Measurements from ENCODE around the gene DCAF8. TPM values are rescaled to one million over a fixed set of nuclear protein-coding genes. Genes with fewer than 3 reads are reported as not detected.

The DCAF8 gene
- total RNA-seq, 1 experiment from 2014 or later: 143 TPM

GRCh38 chr1:160284220-160284781 is 22.0 kb upstream of the DCAF8 start:
- ATAC-seq (peak; percentile 17), DNase-seq (ENCODE audit: low spot score) (no peak)
- TF ChIP-seq ZNF263 (CRISPR knock-in tag; IDR thresholded peaks at IDR 0.05; ENCODE audit: low read depth): no peak
- no peak for TF ChIP-seq SOX15 (CRISPR knock-in tag; IDR thresholded peaks at IDR 0.05)
- no peak for TF ChIP-seq KAT7 (CRISPR knock-in tag; IDR thresholded peaks at IDR 0.05; ENCODE audit: borderline replicate concordance)
- no peak for TF ChIP-seq CDX4 (CRISPR knock-in tag; IDR thresholded peaks at IDR 0.05; ENCODE audit: borderline replicate concordance)
- no peak for TF ChIP-seq CBFB (CRISPR knock-in tag; IDR thresholded peaks at IDR 0.05; ENCODE audit: low read depth)
- 0 out of 2 replicates have a peak, but pooled peaks have one; percentile 27 for TF ChIP-seq ZNF138 (CRISPR knock-in tag; conservative IDR thresholded peaks at IDR 0.05)
- TF ChIP-seq ZNF671 (CRISPR knock-in tag; IDR thresholded peaks at IDR 0.05): no peak
- CTCF ChIA-PET: interaction anchor here (0.5 to 2.4 kb wide), 11 partner anchors 22 to 206 kb away, joined by 3 to 13 read pairs (median 5); partner anchors contain the start of gene DCAF8
- Mint-ChIP-seq H3K27ac (peak overlapping the region; percentile 97), H3K9me3 (no peaks in the 10 kb centered on the region), H3K4me3 (peak overlapping the region; percentile 91), H3K4me1 (peaks cover 22% of the 10 kb centered on the region), H3K36me3 (peaks cover 42% of the 10 kb centered on the region), H3K27me3 (ENCODE audit: low read depth) (no peaks in the 10 kb centered on the region)
- POLR2A ChIA-PET: interaction anchor here (0.6 to 1.7 kb wide), 4 partner anchors 22 to 185 kb away, joined by 3 to 12 read pairs (median 5); partner anchors contain the start of gene DCAF8

GRCh38 chr1:160282807-160283206 is 20.5 kb upstream of the DCAF8 start:
- TF ChIP-seq FOXP4 (CRISPR knock-in tag; IDR thresholded peaks at IDR 0.05) (no peak), PRRX2 (CRISPR knock-in tag; IDR thresholded peaks at IDR 0.05) (no peak), ZNF425 (CRISPR knock-in tag; conservative IDR thresholded peaks at IDR 0.05) (no peak), ELF4 (CRISPR knock-in tag; IDR thresholded peaks at IDR 0.05; ENCODE audit: low read depth) (no peak), CDX4 (CRISPR knock-in tag; IDR thresholded peaks at IDR 0.05; ENCODE audit: borderline replicate concordance) (no peak), ZMAT4 (CRISPR knock-in tag; IDR thresholded peaks at IDR 0.05) (no peak), NFYB (CRISPR knock-in tag; conservative IDR thresholded peaks at IDR 0.05; ENCODE audit: low read depth) (no peak), FOXJ3 (CRISPR knock-in tag; IDR thresholded peaks at IDR 0.05; ENCODE audit: borderline replicate concordance) (no peak), RORB (CRISPR knock-in tag; IDR thresholded peaks at IDR 0.05) (no peak), E2F5 (CRISPR knock-in tag; IDR thresholded peaks at IDR 0.05) (no peak), IRF1 (CRISPR knock-in tag; IDR thresholded peaks at IDR 0.05) (no peak), ZBTB43 (CRISPR knock-in tag; IDR thresholded peaks at IDR 0.05) (no peak), NR1H2 (CRISPR knock-in tag; IDR thresholded peaks at IDR 0.05) (no peak), IRF2 (CRISPR knock-in tag; IDR thresholded peaks at IDR 0.05; ENCODE audit: borderline replicate concordance, low read depth) (no peak), MLX (CRISPR knock-in tag; IDR thresholded peaks at IDR 0.05) (no peak), HMGA2 (CRISPR knock-in tag; IDR thresholded peaks at IDR 0.05) (no peak)
- Mint-ChIP-seq H3K9me3 (no peaks in the 10 kb centered on the region), H3K27ac (no peak overlapping the region), H3K4me3 (no peak overlapping the region), H3K27me3 (ENCODE audit: low read depth) (no peaks in the 10 kb centered on the region), H3K36me3 (peaks cover 47% of the 10 kb centered on the region), H3K4me1 (peaks cover 22% of the 10 kb centered on the region)
- DNase-seq (ENCODE audit: low spot score) (peak; percentile 21), ATAC-seq (peak; percentile 15; the same call in 1 of the 2 replicates)
- ChIA-PET CTCF (interaction anchor here (1.0 to 1.4 kb wide), 3 partner anchors 9 to 94 kb away, joined by 3 to 8 read pairs (median 3); no protein-coding TSS in a partner anchor), POLR2A (no interaction called here)

All from WTC11 (cell line).